IMR-90 (cell line): ENCODE results near the gene ZCCHC3. TPM values are rescaled to one million over a fixed set of nuclear protein-coding genes. Genes with fewer than 3 reads are reported as not detected.

ENCODE experiments used
- ATAC-seq: fragments of 200-7000 bp; cut with Tn5 transposase; 2 replicates; pipeline ENCODE4 v1.9.1; 2020; ENCODE audit warnings: low read depth, mild to moderate bottlenecking, moderate library complexity
- BruUV-seq: library from RNA; stranded (reverse); fragments of 400-500 nt; replicated peaks from 2 replicates; lab custom pipeline; 2021; lab: Mats Ljungman, UMichigan
- CTCF ChIA-PET: fragments of 300-600 bp; formaldehyde crosslinking; extraction: SDS; loops from one replicate; lab custom pipeline; 2021; ENCODE audit warnings: antibody characterized with exemption; lab: Yijun Ruan, JAX
- POLR2A ChIA-PET: fragments of 300-600 bp; sonication (Branson Sonifier 250); formaldehyde crosslinking; loops from one replicate; lab custom pipeline; 2022; ENCODE audit warnings: antibody characterized with exemption; ENCODE audit not compliant: unreplicated experiment; lab: Charles Lee
- DNase-seq: peaks from one replicate; pipeline ENCODE4 v3.0.0; 2013
- H2AFZ ChIP-seq: replicated peaks from 2 replicates; pipeline ENCODE3; 2013; ENCODE audit warnings: low read length, mild to moderate bottlenecking; ENCODE audit not compliant: poor library complexity
- H2AK5ac ChIP-seq: 2 replicates; pipeline ENCODE4 v1.6.1; 2013; ENCODE audit warnings: low read depth, low read length, inconsistent platforms
- H2AK9ac ChIP-seq: replicated peaks from 2 replicates; pipeline ENCODE3; 2013; ENCODE audit warnings: mild to moderate bottlenecking, low read depth, low read length, moderate library complexity; ENCODE audit not compliant: poor library complexity
- H2BK120ac ChIP-seq: 2 replicates; pipeline ENCODE4 v1.6.1; 2013; ENCODE audit warnings: low read depth, low read length, inconsistent platforms
- H2BK15ac ChIP-seq: 3 replicates; pipeline ENCODE4 v1.6.1; 2013; ENCODE audit warnings: low read depth, low read length, inconsistent platforms
- H2BK20ac ChIP-seq: 2 replicates; pipeline ENCODE4 v1.6.1; 2013; ENCODE audit warnings: low read depth, mild to moderate bottlenecking, inconsistent platforms, low read length, moderate library complexity
- H2BK5ac ChIP-seq: 2 replicates; pipeline ENCODE4 v1.6.1; 2013; ENCODE audit warnings: mild to moderate bottlenecking, low read depth, low read length, inconsistent platforms; ENCODE audit not compliant: poor library complexity, severe bottlenecking
- H3K14ac ChIP-seq: replicated peaks from 2 replicates; pipeline ENCODE4 v1.6.1; 2013; ENCODE audit warnings: low read depth, low read length, inconsistent platforms
- H3K18ac ChIP-seq: 2 replicates; pipeline ENCODE4 v1.6.1; 2013; ENCODE audit warnings: low read depth, low read length, control low read depth
- H3K23ac ChIP-seq: 2 replicates; pipeline ENCODE4 v1.6.1; 2013; ENCODE audit warnings: low read depth, low read length, inconsistent platforms
- H3K27ac ChIP-seq: 2 replicates; pipeline ENCODE4 v1.5.1; 2013; ENCODE audit warnings: mild to moderate bottlenecking, control low read depth, low read length; ENCODE audit not compliant: insufficient read depth
- H3K27me3 ChIP-seq: 2 replicates; pipeline ENCODE4 v1.6.1; 2013; ENCODE audit warnings: low read length; ENCODE audit not compliant: control insufficient read depth, insufficient read depth
- H3K36me3 ChIP-seq: 2 replicates; pipeline ENCODE4 v1.6.1; 2013; ENCODE audit warnings: low read length, mixed read lengths; ENCODE audit not compliant: control insufficient read depth, insufficient read depth
- H3K4ac ChIP-seq: 2 replicates; pipeline ENCODE4 v1.6.1; 2013; ENCODE audit warnings: low read depth, low read length, inconsistent platforms
- H3K4me1 ChIP-seq: 2 replicates; pipeline ENCODE4 v1.6.1; 2013; ENCODE audit warnings: low read length, mixed read lengths; ENCODE audit not compliant: control insufficient read depth, insufficient read depth
- H3K4me2 ChIP-seq: 2 replicates; pipeline ENCODE4 v1.6.1; 2013; ENCODE audit warnings: low read depth, mild to moderate bottlenecking, control low read depth, low read length, moderate library complexity
- H3K4me3 ChIP-seq: 2 replicates; pipeline ENCODE4 v1.5.1; 2013; ENCODE audit warnings: low read depth, mild to moderate bottlenecking, control low read depth, low read length, moderate library complexity; ENCODE audit not compliant: insufficient read depth
- H3K56ac ChIP-seq: 2 replicates; pipeline ENCODE4 v1.6.1; 2013; ENCODE audit warnings: low read length, inconsistent platforms; ENCODE audit not compliant: insufficient read depth; ENCODE audit errors: extremely low read depth
- H3K79me1 ChIP-seq, 2 experiments: 2 replicates each; pipeline ENCODE4 v1.6.1; 2013; ENCODE audit warnings: low read length in 2 of 2, inconsistent platforms in 1 of 2, low read depth in 1 of 2
- H3K9ac ChIP-seq: 2 replicates; pipeline ENCODE4 v1.6.1; 2013; ENCODE audit warnings: low read depth, low read length, control low read depth
- H3K9me1 ChIP-seq: 2 replicates; pipeline ENCODE4 v1.6.1; 2013; ENCODE audit warnings: low read length, inconsistent platforms; ENCODE audit not compliant: insufficient read depth
- H3K9me3 ChIP-seq: 2 replicates; pipeline ENCODE4 v1.6.1; 2013; ENCODE audit warnings: low read length; ENCODE audit not compliant: control insufficient read depth, insufficient read depth
- H4K20me1 ChIP-seq: 2 replicates; pipeline ENCODE4 v1.6.1; 2013; ENCODE audit warnings: low read length, inconsistent platforms; ENCODE audit not compliant: insufficient read depth
- H4K5ac ChIP-seq: 2 replicates; pipeline ENCODE4 v1.6.1; 2013; ENCODE audit warnings: mild to moderate bottlenecking, low read depth, low read length, control low read depth
- H4K8ac ChIP-seq, 2 experiments: 2 replicates each; pipeline ENCODE4 v1.6.1; 2013; ENCODE audit warnings: low read depth in 2 of 2, low read length in 2 of 2, control low read depth in 1 of 2, inconsistent platforms in 1 of 2
- H4K91ac ChIP-seq: 2 replicates; pipeline ENCODE4 v1.6.1; 2013; ENCODE audit warnings: low read depth, low read length, inconsistent platforms; ENCODE audit not compliant: insufficient read depth
- BHLHE40 ChIP-seq: fragments of 150-350 bp; IDR thresholded peaks from 2 replicates; pipeline ENCODE4 v1.6.1; 2016; ENCODE audit warnings: mild to moderate bottlenecking, low read depth, low read length
- CEBPB ChIP-seq: IDR thresholded peaks from 2 replicates; pipeline ENCODE4 v1.6.1; 2012; ENCODE audit warnings: low read depth, low read length, improper control_type of control experiment
- CHD1 ChIP-seq: IDR thresholded peaks from 2 replicates; pipeline ENCODE4 v1.6.1; 2012; ENCODE audit warnings: low read depth, low read length, improper control_type of control experiment
- FOS ChIP-seq: fragments of 150-350 bp; IDR thresholded peaks from 2 replicates; pipeline ENCODE4 v1.6.1; 2016; ENCODE audit warnings: low read depth, low read length
- MAFK ChIP-seq: IDR thresholded peaks from 2 replicates; pipeline ENCODE4 v1.6.1; 2012; ENCODE audit warnings: low read depth, low read length, improper control_type of control experiment
- MAZ ChIP-seq: IDR thresholded peaks from 2 replicates; pipeline ENCODE4 v1.6.1; 2012; ENCODE audit warnings: low read depth, mild to moderate bottlenecking, low read length, improper control_type of control experiment, moderate library complexity, borderline replicate concordance
- MXI1 ChIP-seq: IDR thresholded peaks from 2 replicates; pipeline ENCODE4 v1.6.1; 2012; ENCODE audit warnings: low read depth, mild to moderate bottlenecking, low read length, moderate library complexity, borderline replicate concordance
- NFE2L2 ChIP-seq: fragments of 150-350 bp; IDR thresholded peaks from 2 replicates; pipeline ENCODE4 v1.6.1; 2016; ENCODE audit warnings: low read depth, mild to moderate bottlenecking, low read length
- POLR2A ChIP-seq: IDR thresholded peaks from 2 replicates; pipeline ENCODE4 v1.6.1; 2012; ENCODE audit warnings: mild to moderate bottlenecking, low read depth, low read length
- RAD21 ChIP-seq: IDR thresholded peaks from 2 replicates; pipeline ENCODE4 v1.6.1; 2012; ENCODE audit warnings: low read length, improper control_type of control experiment
- RCOR1 ChIP-seq: IDR thresholded peaks from 2 replicates; pipeline ENCODE4 v1.6.1; 2012; ENCODE audit warnings: mild to moderate bottlenecking, low read length, improper control_type of control experiment; ENCODE audit not compliant: insufficient replicate concordance
- RFX5 ChIP-seq: IDR thresholded peaks from 2 replicates; pipeline ENCODE4 v1.8.0; 2012; ENCODE audit warnings: low read depth, mild to moderate bottlenecking, low read length, moderate library complexity
- SMC3 ChIP-seq: fragments of 150-350 bp; IDR thresholded peaks from 2 replicates; pipeline ENCODE4 v1.6.1; 2016; ENCODE audit warnings: low read depth, mild to moderate bottlenecking, antibody characterized with exemption, low read length, moderate library complexity
- WGBS, 2 experiments: methylation state at CpG; one replicate each; pipeline versions ENCODE4 v1.1.5 to v1.1.7; 2013; ENCODE audit warnings: missing lambda C conversion rate in 2 of 2; ENCODE audit not compliant: insufficient read length in 1 of 2; ENCODE audit errors: extremely low coverage in 2 of 2; 5-methylcytosine and 5-hydroxymethylcytosine counted together
- dilution Hi-C: fragments of 300-500 bp; cut with HindIII; formaldehyde crosslinking; loops from one replicate; pipeline ENCODE4 v1.14.3; 2018; ENCODE audit warnings: low sequenced_read_pairs; ENCODE audit not compliant: unreplicated experiment
- in situ Hi-C: fragments of 300-500 bp; cut with MboI; formaldehyde crosslinking; loops from 3 replicates; pipeline ENCODE4 v1.14.3; 2019; ENCODE audit warnings: low sequenced_read_pairs, inconsistent platforms, mixed read lengths
- intact Hi-C: fragments of 100-400 bp; cut with micrococcal nuclease; formaldehyde crosslinking; loops from 2 replicates; pipeline ENCODE4 v1.10.0; 2022
- polyA plus RNA-seq, 3 experiments: library from polyadenylated mRNA; depleted of rRNA; stranded (reverse); fragments of >200 nt; gene quantifications; 2 replicates each; pipeline ENCODE4 v1.2.3, GENCODE V29; 2012; ENCODE audit warnings: low replicate concordance in 1 of 3
- total RNA-seq: library from RNA; depleted of rRNA; stranded (reverse); fragments of >200 nt; gene quantifications from 2 replicates; pipeline ENCODE4 v1.2.3, GENCODE V29; 2012
- TF ChIP-seq, protein P1 (sequence below): fragments of 150-350 bp; IDR thresholded peaks from 2 replicates; pipeline ENCODE4 v1.6.1; 2017; ENCODE audit warnings: mild to moderate bottlenecking, antibody characterized with exemption, low read length, low read depth
- TF ChIP-seq, protein P2 (sequence below): conservative IDR thresholded peaks from 2 replicates; pipeline ENCODE4 v1.5.1; 2012; ENCODE audit warnings: mild to moderate bottlenecking, low read depth, low read length, improper control_type of control experiment
- TF ChIP-seq, protein P3 (sequence below): fragments of 150-350 bp; IDR thresholded peaks from 2 replicates; pipeline ENCODE4 v1.6.1; 2016; ENCODE audit warnings: low read depth, mild to moderate bottlenecking, low read length, moderate library complexity, borderline replicate concordance

Gene ZCCHC3
- total and polyA plus RNA-seq, 2 of the 4 experiments (the other 2 are of a cell fraction): 8.2 to 10.9 TPM

DNA sequence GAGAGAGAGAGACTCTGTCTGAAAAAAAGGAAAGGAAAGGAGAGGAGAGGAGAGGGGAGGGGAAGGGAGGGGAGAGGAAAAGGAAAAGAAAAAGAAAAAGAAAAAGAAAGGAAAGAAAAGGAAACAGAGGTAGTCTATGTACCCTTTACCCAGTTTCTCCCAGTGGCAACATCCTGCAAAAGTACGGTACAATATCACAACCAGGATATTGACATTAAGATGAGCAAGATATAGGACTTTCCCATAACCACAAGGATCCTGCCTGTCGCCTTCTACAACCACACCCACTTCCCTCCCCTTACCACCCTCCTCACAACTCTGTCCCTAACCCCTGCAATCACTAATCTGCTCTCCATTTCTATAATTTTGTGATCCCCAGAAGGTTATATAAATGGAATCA is 10.9 kb upstream of the ZCCHC3 start:
- H3K79me1 ChIP-seq: peaks cover 11 to 20% of the 10 kb centered on the region in 2 experiments; a peak in 3 of 4 replicates
- H4K20me1 ChIP-seq: no peaks in the 10 kb centered on the region
- peaks cover 7% of the 10 kb centered on the region for H3K36me3 ChIP-seq
- CTCF ChIA-PET: no interaction called here
- H4K8ac ChIP-seq: no peak overlapping the region
- ATAC-seq (no peak), DNase-seq (no peak)
- no peak overlapping the region for H3K4ac ChIP-seq
- no peak overlapping the region for H2AFZ ChIP-seq
- no peak overlapping the region for H4K5ac ChIP-seq
- H3K9me3 ChIP-seq: no peaks in the 10 kb centered on the region
- no peak overlapping the region for H2AK5ac ChIP-seq
- H2BK120ac ChIP-seq: no peak overlapping the region
- intact Hi-C loops: no loop called here
- no peak overlapping the region for H2BK15ac ChIP-seq
- no peaks in the 10 kb centered on the region for H3K9me1 ChIP-seq
- H2AK9ac ChIP-seq: no peak overlapping the region
- H2BK20ac ChIP-seq: no peak overlapping the region
- POLR2A ChIA-PET: no interaction called here
- H4K91ac ChIP-seq: no peak overlapping the region
- no peak overlapping the region for H3K18ac ChIP-seq
- WGBS, 2 experiments: no CpG with 5 or more reads among the region's 2 CpGs
- H3K4me1 ChIP-seq: peaks cover 4% of the 10 kb centered on the region
- H3K56ac ChIP-seq: no peak overlapping the region
- H3K14ac ChIP-seq: no peak overlapping the region
- dilution Hi-C loops: no loop called here
- no peak overlapping the region for H3K27ac ChIP-seq
- no peaks in the 10 kb centered on the region for H3K27me3 ChIP-seq
- no peak overlapping the region for H3K4me2 ChIP-seq
- TF ChIP-seq, protein P1, sequence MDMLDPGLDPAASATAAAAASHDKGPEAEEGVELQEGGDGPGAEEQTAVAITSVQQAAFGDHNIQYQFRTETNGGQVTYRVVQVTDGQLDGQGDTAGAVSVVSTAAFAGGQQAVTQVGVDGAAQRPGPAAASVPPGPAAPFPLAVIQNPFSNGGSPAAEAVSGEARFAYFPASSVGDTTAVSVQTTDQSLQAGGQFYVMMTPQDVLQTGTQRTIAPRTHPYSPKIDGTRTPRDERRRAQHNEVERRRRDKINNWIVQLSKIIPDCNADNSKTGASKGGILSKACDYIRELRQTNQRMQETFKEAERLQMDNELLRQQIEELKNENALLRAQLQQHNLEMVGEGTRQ: no peak
- TF ChIP-seq RCOR1: no peak
- TF ChIP-seq MAZ: no peak
- TF ChIP-seq SMC3: no peak
- no peak for TF ChIP-seq CHD1
- TF ChIP-seq CEBPB: no peak
- no peak for TF ChIP-seq RFX5
- TF ChIP-seq, protein P2, sequence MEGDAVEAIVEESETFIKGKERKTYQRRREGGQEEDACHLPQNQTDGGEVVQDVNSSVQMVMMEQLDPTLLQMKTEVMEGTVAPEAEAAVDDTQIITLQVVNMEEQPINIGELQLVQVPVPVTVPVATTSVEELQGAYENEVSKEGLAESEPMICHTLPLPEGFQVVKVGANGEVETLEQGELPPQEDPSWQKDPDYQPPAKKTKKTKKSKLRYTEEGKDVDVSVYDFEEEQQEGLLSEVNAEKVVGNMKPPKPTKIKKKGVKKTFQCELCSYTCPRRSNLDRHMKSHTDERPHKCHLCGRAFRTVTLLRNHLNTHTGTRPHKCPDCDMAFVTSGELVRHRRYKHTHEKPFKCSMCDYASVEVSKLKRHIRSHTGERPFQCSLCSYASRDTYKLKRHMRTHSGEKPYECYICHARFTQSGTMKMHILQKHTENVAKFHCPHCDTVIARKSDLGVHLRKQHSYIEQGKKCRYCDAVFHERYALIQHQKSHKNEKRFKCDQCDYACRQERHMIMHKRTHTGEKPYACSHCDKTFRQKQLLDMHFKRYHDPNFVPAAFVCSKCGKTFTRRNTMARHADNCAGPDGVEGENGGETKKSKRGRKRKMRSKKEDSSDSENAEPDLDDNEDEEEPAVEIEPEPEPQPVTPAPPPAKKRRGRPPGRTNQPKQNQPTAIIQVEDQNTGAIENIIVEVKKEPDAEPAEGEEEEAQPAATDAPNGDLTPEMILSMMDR: no peak
- TF ChIP-seq POLR2A: no peak
- no peak for TF ChIP-seq RAD21
- no peak for TF ChIP-seq MAFK
- TF ChIP-seq FOS: no peak
- TF ChIP-seq BHLHE40: no peak
- no peak for TF ChIP-seq NFE2L2
- TF ChIP-seq MXI1: no peak
- TF ChIP-seq, protein P3, sequence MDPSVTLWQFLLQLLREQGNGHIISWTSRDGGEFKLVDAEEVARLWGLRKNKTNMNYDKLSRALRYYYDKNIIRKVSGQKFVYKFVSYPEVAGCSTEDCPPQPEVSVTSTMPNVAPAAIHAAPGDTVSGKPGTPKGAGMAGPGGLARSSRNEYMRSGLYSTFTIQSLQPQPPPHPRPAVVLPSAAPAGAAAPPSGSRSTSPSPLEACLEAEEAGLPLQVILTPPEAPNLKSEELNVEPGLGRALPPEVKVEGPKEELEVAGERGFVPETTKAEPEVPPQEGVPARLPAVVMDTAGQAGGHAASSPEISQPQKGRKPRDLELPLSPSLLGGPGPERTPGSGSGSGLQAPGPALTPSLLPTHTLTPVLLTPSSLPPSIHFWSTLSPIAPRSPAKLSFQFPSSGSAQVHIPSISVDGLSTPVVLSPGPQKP: no peak
- H3K9ac ChIP-seq: no peak overlapping the region
- in situ Hi-C loops: no loop called here
- no peak overlapping the region for H3K23ac ChIP-seq
- H2BK5ac ChIP-seq: no peak overlapping the region
- BruUV-seq: no TSS peak
- no peak overlapping the region for H3K4me3 ChIP-seq
